Upper lobe of right lung (tissue), 1 donor: Measurements from ENCODE around the gene TRAF3IP3. TPM values are rescaled to one million over a fixed set of nuclear protein-coding genes. Genes with fewer than 3 reads are reported as not detected.

Experiments
- ATAC-seq: fragments of 200-7000 bp; cut with Tn5 transposase; one replicate; pipeline ENCODE4 v1.9.1; 2020; ENCODE audit warnings: mild to moderate bottlenecking, moderate library complexity
- DNase-seq: peaks from one replicate; pipeline ENCODE4 v3.0.0-alpha.2; 2020
- H3K27ac ChIP-seq: fragments of 200-600 bp; one replicate; pipeline ENCODE4 v1.8.0; 2022
- H3K27me3 ChIP-seq: fragments of 200-600 bp; one replicate; pipeline ENCODE4 v1.8.0; 2022; ENCODE audit warnings: mild to moderate bottlenecking
- H3K36me3 ChIP-seq: fragments of 200-600 bp; one replicate; pipeline ENCODE4 v1.8.0; 2022
- H3K4me1 ChIP-seq: fragments of 200-600 bp; one replicate; pipeline ENCODE4 v1.8.0; 2022
- H3K4me3 ChIP-seq: fragments of 200-600 bp; one replicate; pipeline ENCODE4 v1.8.0; 2022; ENCODE audit warnings: mild to moderate bottlenecking
- H3K9me3 ChIP-seq: fragments of 200-600 bp; one replicate; pipeline ENCODE4 v1.8.0; 2022
- CTCF ChIP-seq: fragments of 200-600 bp; IDR thresholded peaks from one replicate; pipeline ENCODE4 v1.8.0; 2022; ENCODE audit warnings: antibody characterized with exemption
- intact Hi-C: fragments of 100-400 bp; cut with DNase I; formaldehyde crosslinking; loops from one replicate; pipeline ENCODE4 v1.11.0; 2022
- long read RNA-seq: library from polyadenylated mRNA; unstranded; transcript quantifications from one replicate; pipeline ENCODE4 v2.0.0, GENCODE V29; 2021
- total RNA-seq: library from RNA; stranded (reverse); fragmentation: NEBNext Ultra II Directional; extraction: Animal tissue kit (Norgen Biotek cat#: 25700); gene quantifications from one replicate; pipeline ENCODE4 v1.2.1, GENCODE V29; 2021
- donor health status: DM: no; HTN: yes; CAD: no; lungs with severe emphysema.

The TRAF3IP3 gene
- 12.4 TPM for total RNA-seq
- long read RNA-seq, partial matches to known transcripts: 4 of 14 reads
- long read RNA-seq, other reads (novel, unspliced or antisense): 4 of 14 reads

GRCh38 chr1:209755926-209756614, at the start of gene TRAF3IP3:
TRAF3IP3 (plus strand) TSS chr1:209756053; CDS start chr1:209760040, 3,987 bp downstream.
- no peak for DNase-seq
- H3K27ac ChIP-seq: peak within 1 kb of the TSS; percentile 58

GRCh38 chr1:209706622-209707021, 49.2 kb upstream of the TRAF3IP3 start:
- H3K36me3 ChIP-seq: no peaks in the 10 kb centered on the region
- no peak for ATAC-seq
- intact Hi-C loops: no loop called here

More at GRCh38 chr1:209755926-209756614, at the start of gene TRAF3IP3:
- TF ChIP-seq CTCF: no peak
- Histone ChIP-seq H3K4me1 (peaks cover 7% of the 10 kb centered on the region), H3K9me3 (no peaks in the 10 kb centered on the region), H3K27me3 (no peaks in the 10 kb centered on the region), H3K4me3 (peak within 1 kb of the TSS; percentile 41), H3K36me3 (no peaks in the 10 kb centered on the region)
- ATAC-seq: peak; percentile 85
- intact Hi-C loops: no loop called here

GRCh38 chr1:209707308-209707707, 48.5 kb upstream of the TRAF3IP3 start:
- H3K4me1 ChIP-seq: peaks cover 4% of the 10 kb centered on the region
- intact Hi-C loops: no loop called here

More at GRCh38 chr1:209706622-209707021, 49.2 kb upstream of the TRAF3IP3 start:
- H3K27ac ChIP-seq: no peak overlapping the region
- H3K9me3 ChIP-seq: no peaks in the 10 kb centered on the region
- no peak for TF ChIP-seq CTCF
- DNase-seq: no peak
- peaks cover 4% of the 10 kb centered on the region for H3K4me1 ChIP-seq
- no peaks in the 10 kb centered on the region for H3K27me3 ChIP-seq
- H3K4me3 ChIP-seq: no peak overlapping the region

GRCh38 chr1:209708297-209708696, 47.6 kb upstream of the TRAF3IP3 start:
- Histone ChIP-seq H3K9me3 (no peaks in the 10 kb centered on the region), H3K27ac (no peak overlapping the region), H3K4me3 (no peak overlapping the region), H3K36me3 (no peaks in the 10 kb centered on the region), H3K4me1 (peaks cover 4% of the 10 kb centered on the region), H3K27me3 (no peaks in the 10 kb centered on the region)
- DNase-seq (no peak), ATAC-seq (no peak)
- no peak for TF ChIP-seq CTCF
- intact Hi-C loops: no loop called here

More at GRCh38 chr1:209707308-209707707, 48.5 kb upstream of the TRAF3IP3 start:
- Histone ChIP-seq H3K27me3 (no peaks in the 10 kb centered on the region), H3K27ac (no peak overlapping the region), H3K36me3 (no peaks in the 10 kb centered on the region), H3K4me3 (no peak overlapping the region), H3K9me3 (no peaks in the 10 kb centered on the region)
- no peak for ATAC-seq
- DNase-seq: no peak
- no peak for TF ChIP-seq CTCF

- Histone ChIP-seq H3K27ac (no peak overlapping the region), H3K4me3 (no peak overlapping the region), H3K36me3 (no peaks in the 10 kb centered on the region), H3K4me1 (no peaks in the 10 kb centered on the region), H3K27me3 (no peaks in the 10 kb centered on the region), H3K9me3 (no peaks in the 10 kb centered on the region)
- no peak for ATAC-seq
- TF ChIP-seq CTCF: no peak
- DNase-seq: no peak
- intact Hi-C loops: no loop called here
Measured at GRCh38 chr1:209710093-209710492, 45.8 kb upstream of the TRAF3IP3 start.
